ENCODE data around the gene LRRC55. TPM values are rescaled to one million over a fixed set of nuclear protein-coding genes. Genes with fewer than 3 reads are reported as not detected.

Gene LRRC55
- polyA plus RNA-seq, 1 donor (not counting 4 experiments of a cell fraction or from before 2014, with no cell fraction given), result not detected

- FAIRE-seq (no peak), DNase-seq (ENCODE audit: low read depth, low spot score) (no peak)
- Histone ChIP-seq H3K27me3 (ENCODE audit: control insufficient read depth, extremely low read depth, insufficient read depth, low read length) (peaks cover 46% of the 10 kb centered on the region), H3K4me2 (ENCODE audit: control insufficient read depth, extremely low read depth, insufficient read depth, low read depth, low read length) (no peak overlapping the region), H3K9me1 (ENCODE audit: control insufficient read depth, extremely low read depth, insufficient read depth, low read length) (no peaks in the 10 kb centered on the region), H4K20me1 (ENCODE audit: control insufficient read depth, extremely low read depth, insufficient read depth, low read length) (no peaks in the 10 kb centered on the region), H2AFZ (ENCODE audit: control insufficient read depth, low read length) (no peak overlapping the region), H3K4me3 (ENCODE audit: control insufficient read depth in 2 of 3, extremely low read depth in 1 of 3, insufficient read depth in 2 of 3, low read depth in 1 of 3, low read length in 3 of 3) (no peak overlapping the region), H3K36me3 (ENCODE audit: control insufficient read depth in 2 of 2, extremely low read depth in 1 of 2, insufficient read depth in 2 of 2, low read length in 2 of 2) (no peaks in the 10 kb centered on the region), H3K4me1 (ENCODE audit: control insufficient read depth, extremely low read depth, insufficient read depth, low read length) (no peaks in the 10 kb centered on the region), H3K79me2 (ENCODE audit: control insufficient read depth, insufficient read depth, low read length) (no peaks in the 10 kb centered on the region), H3K27ac (ENCODE audit: control insufficient read depth, insufficient read depth, low read length) (no peak overlapping the region), H3K9ac (ENCODE audit: control insufficient read depth, extremely low read depth, insufficient read depth, low read length) (no peak overlapping the region), H3K9me3 (ENCODE audit: control insufficient read depth, low read depth, low read length) (no peaks in the 10 kb centered on the region)
- dilution Hi-C loops (cut with MboI; ENCODE audit: extremely low pct_ligation_motif_present, low sequenced_read_pairs), result no loop called here
- TF ChIP-seq CTCF (optimal IDR thresholded peaks at IDR 0.05 in 1 of 3, IDR thresholded peaks at IDR 0.05 in 1 of 3, conservative IDR thresholded peaks at IDR 0.05 in 1 of 3; ENCODE audit: extremely low read depth in 1 of 3, insufficient read depth in 2 of 3, low read length in 3 of 3), result no peak
- no peak for TF ChIP-seq EZH2 (IDR thresholded peaks at IDR 0.05; ENCODE audit: low read length)
These were observed 1.6 kb upstream of the LRRC55 start for GRCh38 chr11:57180081-57180561.

GRCh38 chr11:57180964-57181363 lies 789 bp upstream of the LRRC55 start:
- Histone ChIP-seq H3K27ac (ENCODE audit: control insufficient read depth, insufficient read depth, low read length) (no peak overlapping the region), H3K9me1 (ENCODE audit: control insufficient read depth, extremely low read depth, insufficient read depth, low read length) (no peaks in the 10 kb centered on the region), H4K20me1 (ENCODE audit: control insufficient read depth, extremely low read depth, insufficient read depth, low read length) (no peaks in the 10 kb centered on the region), H3K9ac (ENCODE audit: control insufficient read depth, extremely low read depth, insufficient read depth, low read length) (no peak overlapping the region), H3K36me3 (ENCODE audit: control insufficient read depth in 2 of 2, extremely low read depth in 1 of 2, insufficient read depth in 2 of 2, low read length in 2 of 2) (no peaks in the 10 kb centered on the region), H3K4me2 (ENCODE audit: control insufficient read depth, extremely low read depth, insufficient read depth, low read depth, low read length) (no peak overlapping the region), H2AFZ (ENCODE audit: control insufficient read depth, low read length) (no peak overlapping the region), H3K79me2 (ENCODE audit: control insufficient read depth, insufficient read depth, low read length) (no peaks in the 10 kb centered on the region), H3K4me1 (ENCODE audit: control insufficient read depth, extremely low read depth, insufficient read depth, low read length) (no peaks in the 10 kb centered on the region), H3K9me3 (ENCODE audit: control insufficient read depth, low read depth, low read length) (no peaks in the 10 kb centered on the region), H3K4me3 (ENCODE audit: control insufficient read depth in 2 of 3, extremely low read depth in 1 of 3, insufficient read depth in 2 of 3, low read depth in 1 of 3, low read length in 3 of 3) (no peak overlapping the region), H3K27me3 (ENCODE audit: control insufficient read depth, extremely low read depth, insufficient read depth, low read length) (peaks cover 46% of the 10 kb centered on the region)
- dilution Hi-C loops (cut with MboI; ENCODE audit: extremely low pct_ligation_motif_present, low sequenced_read_pairs), result no loop called here
- FAIRE-seq (no peak), DNase-seq (ENCODE audit: low read depth, low spot score) (no peak)
- TF ChIP-seq EZH2 (IDR thresholded peaks at IDR 0.05; ENCODE audit: low read length) (no peak), CTCF (optimal IDR thresholded peaks at IDR 0.05 in 1 of 3, IDR thresholded peaks at IDR 0.05 in 1 of 3, conservative IDR thresholded peaks at IDR 0.05 in 1 of 3; ENCODE audit: extremely low read depth in 1 of 3, insufficient read depth in 2 of 3, low read length in 3 of 3) (no peak)

Data from keratinocyte (primary cell).